AG10803 (cell line): ENCODE measurements around the gene NAXD.
"Not testable (repeated sequence)": the region's sequence is repeated elsewhere in the genome, so short reads cannot be mapped to it uniquely, and the experiment has no call there.

Source experiments
- DNase-seq: peaks from one replicate; pipeline ENCODE4 v3.0.0; 2010; ENCODE audit warnings: low read depth
- H3K4me3 ChIP-seq: 2 replicates; pipeline ENCODE4 v1.5.1; 2011; ENCODE audit warnings: mild to moderate bottlenecking, low read length, control low read depth
- TF ChIP-seq, protein P1 (sequence below): conservative IDR thresholded peaks from 2 replicates; pipeline ENCODE4 v1.5.1; 2011; ENCODE audit warnings: mild to moderate bottlenecking, low read length, control low read depth, inconsistent platforms

The NAXD gene

DNA sequence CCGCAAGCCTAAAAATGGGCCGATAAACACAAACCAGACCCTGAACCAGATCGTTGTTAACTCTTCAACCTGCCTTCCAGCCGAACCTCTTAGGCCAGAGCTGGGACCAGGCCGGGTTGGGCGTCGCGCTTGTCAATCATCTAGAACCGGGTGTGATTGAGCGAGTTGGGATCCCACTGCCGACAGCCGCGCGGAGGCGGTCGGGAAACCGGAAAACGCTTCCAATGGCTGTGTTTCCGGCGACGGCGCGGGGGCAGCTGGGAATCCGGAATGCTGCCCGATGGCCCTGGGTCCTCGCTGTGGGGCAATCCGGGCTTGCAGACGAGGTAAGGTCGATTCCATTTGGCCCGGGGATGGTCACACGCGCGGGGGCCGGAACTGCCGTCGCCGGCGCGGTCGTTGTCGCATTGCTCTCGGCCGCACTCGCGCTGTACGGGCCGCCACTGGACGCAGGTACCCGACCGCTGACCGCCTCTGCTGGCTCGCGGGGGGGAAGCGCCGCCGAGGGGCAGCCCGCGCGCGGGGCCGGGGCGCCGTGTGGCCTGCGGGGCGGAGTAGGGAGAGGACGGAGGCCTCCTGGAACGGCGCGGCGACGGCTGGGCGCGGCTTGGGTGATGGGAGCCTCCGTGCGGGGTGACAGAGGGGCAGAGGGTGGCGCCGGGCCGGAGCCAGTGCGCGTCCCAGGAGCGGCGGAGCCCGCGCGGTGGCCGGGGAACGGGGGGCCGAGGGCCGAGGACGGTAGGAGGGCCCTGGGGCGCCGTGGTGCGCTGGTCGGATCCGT, at the start of gene NAXD:
NAXD (plus strand) TSS at position 224 of the 781 bp plus-strand sequence; CDS start at position 281, 57 bp downstream.
- peak; percentile 97 for DNase-seq
- TF ChIP-seq, protein P1, sequence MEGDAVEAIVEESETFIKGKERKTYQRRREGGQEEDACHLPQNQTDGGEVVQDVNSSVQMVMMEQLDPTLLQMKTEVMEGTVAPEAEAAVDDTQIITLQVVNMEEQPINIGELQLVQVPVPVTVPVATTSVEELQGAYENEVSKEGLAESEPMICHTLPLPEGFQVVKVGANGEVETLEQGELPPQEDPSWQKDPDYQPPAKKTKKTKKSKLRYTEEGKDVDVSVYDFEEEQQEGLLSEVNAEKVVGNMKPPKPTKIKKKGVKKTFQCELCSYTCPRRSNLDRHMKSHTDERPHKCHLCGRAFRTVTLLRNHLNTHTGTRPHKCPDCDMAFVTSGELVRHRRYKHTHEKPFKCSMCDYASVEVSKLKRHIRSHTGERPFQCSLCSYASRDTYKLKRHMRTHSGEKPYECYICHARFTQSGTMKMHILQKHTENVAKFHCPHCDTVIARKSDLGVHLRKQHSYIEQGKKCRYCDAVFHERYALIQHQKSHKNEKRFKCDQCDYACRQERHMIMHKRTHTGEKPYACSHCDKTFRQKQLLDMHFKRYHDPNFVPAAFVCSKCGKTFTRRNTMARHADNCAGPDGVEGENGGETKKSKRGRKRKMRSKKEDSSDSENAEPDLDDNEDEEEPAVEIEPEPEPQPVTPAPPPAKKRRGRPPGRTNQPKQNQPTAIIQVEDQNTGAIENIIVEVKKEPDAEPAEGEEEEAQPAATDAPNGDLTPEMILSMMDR = no peak
- peak within 1 kb of the TSS; percentile 83 for H3K4me3 ChIP-seq

DNA sequence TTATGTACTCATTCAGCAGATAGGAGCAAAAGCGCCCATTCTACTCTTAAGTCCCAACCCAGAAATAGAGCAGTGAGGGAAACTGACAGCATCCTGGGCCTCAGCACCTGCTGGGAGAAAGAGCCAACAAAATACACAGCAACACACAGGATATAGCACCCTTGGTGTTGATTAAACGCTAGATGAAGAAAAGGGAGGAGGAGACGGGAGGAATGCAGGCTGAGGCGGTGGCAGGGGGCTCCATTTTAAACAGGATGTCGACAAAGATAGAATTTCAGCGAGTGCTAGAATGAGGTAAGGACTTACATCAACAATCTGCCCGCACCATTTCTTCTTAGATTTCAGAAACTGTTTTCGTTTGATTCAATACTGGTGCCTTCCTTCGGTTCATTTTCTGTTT, 49.2 kb upstream of the NAXD start:
- no peak overlapping the region for H3K4me3 ChIP-seq
- no peak for DNase-seq
- TF ChIP-seq, protein P1 = no peak

DNA sequence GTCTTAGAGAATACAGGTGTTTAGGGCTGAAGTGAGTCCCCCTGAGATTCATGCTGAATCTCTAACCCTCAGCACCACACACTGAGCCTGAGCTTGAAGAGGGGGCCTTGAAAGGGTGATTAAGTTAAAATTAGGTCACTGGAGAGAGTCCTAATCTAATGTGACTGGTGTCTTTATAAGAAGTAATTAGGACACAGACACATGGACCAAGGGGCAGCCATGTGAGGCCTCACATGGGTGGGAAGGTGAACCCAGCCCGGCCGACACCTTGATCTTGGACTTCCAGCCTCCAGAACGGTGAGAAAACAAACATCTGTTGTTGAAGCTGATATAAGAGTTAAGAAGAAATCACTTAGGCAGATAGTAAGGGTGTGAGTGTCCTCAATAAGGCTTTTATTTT, 46.7 kb upstream of the NAXD start:
- no peak for DNase-seq
- TF ChIP-seq, protein P1 = no peak
- no peak overlapping the region for H3K4me3 ChIP-seq

DNA sequence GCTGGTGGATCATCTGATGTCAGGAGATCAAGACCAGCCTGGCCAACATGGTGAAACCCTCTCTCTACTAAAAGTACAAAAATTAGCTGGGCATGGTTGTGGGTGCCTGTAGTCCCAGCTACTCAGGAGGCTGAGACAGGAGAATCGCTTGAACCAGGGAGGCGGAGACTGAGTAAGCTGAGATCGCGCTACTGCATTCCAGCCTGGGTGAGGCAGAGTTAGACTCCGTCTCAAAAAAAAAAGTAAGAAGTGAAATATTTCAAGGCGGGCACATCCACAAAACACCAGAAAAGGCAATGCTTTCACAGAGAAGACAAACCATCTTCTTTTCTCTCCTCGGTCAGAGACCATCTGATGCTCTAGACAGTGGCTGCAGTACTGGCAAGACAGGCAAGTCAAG, 45.4 kb upstream of the NAXD start:
- DNase-seq, H3K4me3 ChIP-seq: not testable (repeated sequence)

DNA sequence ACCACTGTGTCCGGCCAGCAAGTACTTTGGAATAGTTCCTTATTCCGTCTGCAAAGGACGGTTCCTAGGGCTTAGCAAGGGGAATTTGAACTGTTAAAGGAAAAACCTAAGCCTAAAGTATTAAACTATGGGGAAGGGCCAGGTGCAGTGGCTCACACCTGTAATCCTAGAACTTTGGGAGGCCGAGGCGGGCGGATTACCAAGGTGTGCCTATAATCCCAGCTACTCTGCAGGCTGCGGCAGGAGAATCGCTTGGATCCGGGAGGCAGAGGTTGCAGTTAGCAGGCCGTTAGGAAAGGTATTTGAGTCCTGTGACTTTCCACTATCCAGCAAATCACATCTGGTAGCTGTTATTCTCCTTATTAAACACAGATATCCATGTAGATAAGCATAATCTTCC, 44.5 kb upstream of the NAXD start:
- TF ChIP-seq, protein P1 = no peak

DNA sequence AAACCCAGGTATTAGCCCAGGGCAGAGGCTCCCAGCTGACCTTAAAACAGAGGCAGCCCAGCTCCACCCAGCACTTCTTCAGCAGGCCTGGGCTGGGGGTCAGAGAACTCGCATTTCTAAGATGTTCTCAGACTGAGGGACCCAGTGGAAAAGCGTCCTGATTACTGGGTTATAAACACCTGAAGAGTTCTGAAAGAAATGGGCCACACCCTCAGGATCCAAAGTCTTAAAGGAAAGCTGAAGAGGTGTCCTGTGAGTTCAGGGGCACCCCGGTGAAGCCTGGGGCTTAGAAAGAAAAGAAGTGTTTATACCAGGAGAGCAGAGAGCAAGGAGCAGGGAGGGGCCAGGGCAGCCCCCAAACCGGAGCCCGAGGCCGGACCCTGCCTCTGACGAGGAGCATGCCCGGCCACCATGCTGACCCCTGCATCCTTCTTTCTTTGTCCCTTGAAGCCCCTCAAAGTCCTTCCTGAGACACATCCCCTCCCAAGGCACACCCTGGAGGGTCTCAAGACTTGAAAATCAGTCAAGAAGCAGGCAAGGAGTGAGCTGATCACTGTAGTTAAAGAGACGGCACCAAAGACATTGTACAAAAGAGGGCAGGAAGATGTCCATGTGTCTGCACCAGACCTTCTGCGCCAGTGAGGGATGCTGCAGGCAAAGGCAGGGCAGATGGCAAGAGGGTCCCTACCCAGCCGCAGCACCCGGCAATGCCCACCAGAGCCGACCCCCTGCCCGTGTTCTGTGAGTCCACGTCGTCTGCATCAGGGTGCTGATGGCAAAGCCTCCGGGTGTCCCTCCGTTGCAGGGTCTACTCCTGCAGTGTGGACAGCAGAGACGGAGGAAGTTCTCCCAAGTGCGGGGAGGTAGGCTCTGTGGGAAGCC, 43.2 kb upstream of the NAXD start:
- TF ChIP-seq, protein P1 = no peak
- DNase-seq = no peak
- H3K4me3 ChIP-seq = no peak overlapping the region

More for the DNA sequence above, 44.5 kb upstream of the NAXD start:
- H3K4me3 ChIP-seq = no peak overlapping the region
- no peak for DNase-seq

DNA sequence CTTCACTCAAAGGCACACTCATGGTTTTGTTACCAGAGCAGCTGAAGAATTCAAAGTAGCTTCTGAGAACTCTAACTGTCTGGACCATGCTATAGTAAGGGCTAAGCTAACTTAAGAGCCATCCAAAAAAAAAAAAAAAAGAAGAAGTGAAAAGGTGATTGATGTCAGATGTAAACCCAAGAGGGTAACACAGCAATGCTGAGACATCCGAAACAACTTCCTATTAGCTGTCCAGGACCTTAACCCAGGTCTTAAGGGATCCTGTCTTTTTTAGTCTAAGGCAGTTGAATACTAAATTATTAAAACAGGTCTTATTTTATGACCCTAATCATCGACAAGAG, 42.6 kb upstream of the NAXD start:
- TF ChIP-seq, protein P1 = no peak
- no peak overlapping the region for H3K4me3 ChIP-seq
- DNase-seq = no peak
